HEK293T (cell line): Measurements from ENCODE around the gene UNC13D.
"Not testable (repeated sequence)": the region's sequence is repeated elsewhere in the genome, so short reads cannot be mapped to it uniquely, and the experiment has no call there.

Experiments used
- CTCF ChIA-PET: fragments of 350-600 bp; formaldehyde crosslinking; extraction: SDS; loops from one replicate; lab custom pipeline; 2021; ENCODE audit warnings: antibody characterized with exemption, inconsistent platforms; lab: Yijun Ruan, JAX
- POLR2A ChIA-PET: fragments of 350-600 bp; formaldehyde crosslinking; extraction: SDS; loops from one replicate; lab custom pipeline; 2020; ENCODE audit warnings: antibody characterized with exemption, inconsistent platforms; lab: Yijun Ruan, JAX
- DNase-seq: peaks from one replicate; pipeline ENCODE4 v3.0.0; 2012; ENCODE audit warnings: mixed read lengths; ENCODE audit errors: extremely low spot score
- ARNT ChIP-seq: fragments of 450-650 bp; IDR thresholded peaks from 2 replicates; pipeline ENCODE4 v1.6.1; 2017; ENCODE audit warnings: mild to moderate bottlenecking
- BHLHE40 ChIP-seq: fragments of 450-650 bp; IDR thresholded peaks from 2 replicates; pipeline ENCODE4 v1.6.1; 2016; ENCODE audit warnings: mild to moderate bottlenecking, moderate library complexity, borderline replicate concordance
- CTBP1 ChIP-seq: fragments of 450-650 bp; IDR thresholded peaks from 2 replicates; pipeline ENCODE4 v1.6.1; 2016; ENCODE audit warnings: borderline replicate concordance
- ELF4 ChIP-seq: fragments of 450-650 bp; IDR thresholded peaks from 2 replicates; pipeline ENCODE4 v1.6.1; 2017; ENCODE audit warnings: antibody characterized with exemption
- FOXA1 ChIP-seq: fragments of 450-650 bp; IDR thresholded peaks from 2 replicates; pipeline ENCODE4 v1.6.1; 2016; ENCODE audit warnings: mild to moderate bottlenecking
- FOXK2 ChIP-seq: fragments of 450-650 bp; IDR thresholded peaks from 2 replicates; pipeline ENCODE4 v1.6.1; 2016; ENCODE audit warnings: mild to moderate bottlenecking
- FOXM1 ChIP-seq: fragments of 450-650 bp; IDR thresholded peaks from 2 replicates; pipeline ENCODE4 v1.6.1; 2017; ENCODE audit warnings: mild to moderate bottlenecking, borderline replicate concordance
- HDGF ChIP-seq: fragments of 450-650 bp; IDR thresholded peaks from 2 replicates; pipeline ENCODE4 v1.6.1; 2017; ENCODE audit warnings: antibody characterized with exemption, borderline replicate concordance
- L3MBTL2 ChIP-seq: fragments of 450-650 bp; conservative IDR thresholded peaks from 2 replicates; pipeline ENCODE4 v1.6.1; 2016; ENCODE audit warnings: mild to moderate bottlenecking
- LEF1 ChIP-seq: fragments of 450-650 bp; IDR thresholded peaks from 2 replicates; pipeline ENCODE4 v1.6.1; 2017; ENCODE audit warnings: mild to moderate bottlenecking, borderline replicate concordance
- NFRKB ChIP-seq: fragments of 450-650 bp; IDR thresholded peaks from 2 replicates; pipeline ENCODE4 v1.6.1; 2016; ENCODE audit warnings: mild to moderate bottlenecking, moderate library complexity
- PKNOX1 ChIP-seq: fragments of 450-650 bp; IDR thresholded peaks from 2 replicates; pipeline ENCODE4 v1.6.1; 2016
- SP1 ChIP-seq: fragments of 450-650 bp; IDR thresholded peaks from 2 replicates; pipeline ENCODE4 v1.6.1; 2017
- SUZ12 ChIP-seq: fragments of 450-650 bp; IDR thresholded peaks from 2 replicates; pipeline ENCODE4 v1.6.1; 2016; ENCODE audit warnings: mild to moderate bottlenecking
- TARDBP ChIP-seq: fragments of 450-650 bp; IDR thresholded peaks from 2 replicates; pipeline ENCODE4 v1.6.1; 2016
- ZNF384 ChIP-seq: fragments of 450-650 bp; IDR thresholded peaks from 2 replicates; pipeline ENCODE4 v1.6.1; 2016

Gene UNC13D

GRCh38 chr17:75889454-75889853, 45.2 kb upstream of the UNC13D start:
- TF ChIP-seq FOXK2 (no peak), HDGF (no peak), ZNF384 (no peak), CTBP1 (no peak), NFRKB (no peak), PKNOX1 (no peak), ARNT (no peak), FOXA1 (no peak), SP1 (no peak), LEF1 (no peak), L3MBTL2 (no peak), TARDBP (no peak), ELF4 (no peak), SUZ12 (no peak), FOXM1 (no peak)
- ChIA-PET CTCF (interaction anchor here (0.7 to 0.9 kb wide), 2 partner anchors 14 to 186 kb away, joined by 4 read pairs; no protein-coding TSS in a partner anchor), POLR2A (interaction anchor here (1.1 to 1.5 kb wide), 2 partner anchors 9 to 34 kb away, joined by 3 to 6 read pairs; partner anchors contain the start of gene WBP2)
- DNase-seq, result no peak

- TF ChIP-seq PKNOX1, result no peak
- TF ChIP-seq SP1, result no peak
- TF ChIP-seq BHLHE40, result no peak
- no peak for TF ChIP-seq FOXA1
- no peak for TF ChIP-seq TARDBP
- no peak for TF ChIP-seq HDGF
- no peak for TF ChIP-seq CTBP1
- TF ChIP-seq FOXM1, result no peak
- no peak for TF ChIP-seq NFRKB
- TF ChIP-seq ELF4, result no peak
- TF ChIP-seq L3MBTL2, result no peak
- ChIA-PET POLR2A (no interaction called here), CTCF (interaction anchor here (0.9 kb wide), 1 partner anchor 15 kb away, joined by 4 read pairs; no protein-coding TSS in a partner anchor)
- DNase-seq, result no peak
Measured at GRCh38 chr17:75888484-75888883, 44.3 kb upstream of the UNC13D start.

GRCh38 chr17:75885860-75886259, 41.7 kb upstream of the UNC13D start:
- POLR2A ChIA-PET, result interaction anchor here (3.2 kb wide), 1 partner anchor 11 kb away, joined by 20 read pairs; the partner anchor contains the start of gene TRIM65
- CTCF ChIA-PET, result interaction anchor here (1.1 kb wide), 1 partner anchor 59 kb away, joined by 3 read pairs; no protein-coding TSS in a partner anchor
- DNase-seq, result not testable (repeated sequence)

- ChIA-PET CTCF (interaction anchor here (0.6 kb wide), 1 partner anchor 137 kb away, joined by 3 read pairs; no protein-coding TSS in a partner anchor), POLR2A (interaction anchor here (3.2 kb wide), 1 partner anchor 11 kb away, joined by 20 read pairs; the partner anchor contains the start of gene TRIM65)
- no peak for DNase-seq
- no peak for TF ChIP-seq PKNOX1
- TF ChIP-seq FOXK2, result no peak
- no peak for TF ChIP-seq FOXA1
- TF ChIP-seq SP1, result no peak
- no peak for TF ChIP-seq LEF1
- TF ChIP-seq NFRKB, result no peak
- no peak for TF ChIP-seq ARNT
- no peak for TF ChIP-seq BHLHE40
- no peak for TF ChIP-seq ELF4
- no peak for TF ChIP-seq FOXM1
- no peak for TF ChIP-seq L3MBTL2
- TF ChIP-seq SUZ12, result no peak
- TF ChIP-seq CTBP1, result no peak
- no peak for TF ChIP-seq TARDBP
- no peak for TF ChIP-seq ZNF384
- no peak for TF ChIP-seq HDGF
Measured at GRCh38 chr17:75885431-75885830, 41.2 kb upstream of the UNC13D start.

- CTCF ChIA-PET, result interaction anchor here (0.9 to 1.0 kb wide), 2 partner anchors 20 to 118 kb away, joined by 3 to 4 read pairs; no protein-coding TSS in a partner anchor
- POLR2A ChIA-PET, result interaction anchor here (0.9 to 2.0 kb wide), 4 partner anchors 14 to 102 kb away, joined by 3 to 9 read pairs (median 4); partner anchors contain the start of genes TRIM65 and WBP2
- no peak for DNase-seq
- TF ChIP-seq NFRKB (no peak), SUZ12 (no peak), L3MBTL2 (no peak), ZNF384 (no peak), TARDBP (no peak), HDGF (no peak), FOXA1 (no peak), FOXM1 (no peak), PKNOX1 (no peak), ARNT (no peak), CTBP1 (no peak), BHLHE40 (no peak), FOXK2 (no peak), LEF1 (no peak)
Measured at GRCh38 chr17:75881678-75882454, 37.7 kb upstream of the UNC13D start.
